NCI-H82 treated with DMSO at 0.1 percent for 48 hours (cell line): ENCODE data around the gene PCDHGA1.
"Not testable (repeated sequence)": the region's sequence is repeated elsewhere in the genome, so short reads cannot be mapped to it uniquely, and the experiment has no call there.

Experiments used
- DNase-seq: peaks from one replicate; lab custom pipeline; 2025; ENCODE audit not compliant: unreplicated experiment; lab: John Stamatoyannopoulos, UW

The PCDHGA1 gene

DNA sequence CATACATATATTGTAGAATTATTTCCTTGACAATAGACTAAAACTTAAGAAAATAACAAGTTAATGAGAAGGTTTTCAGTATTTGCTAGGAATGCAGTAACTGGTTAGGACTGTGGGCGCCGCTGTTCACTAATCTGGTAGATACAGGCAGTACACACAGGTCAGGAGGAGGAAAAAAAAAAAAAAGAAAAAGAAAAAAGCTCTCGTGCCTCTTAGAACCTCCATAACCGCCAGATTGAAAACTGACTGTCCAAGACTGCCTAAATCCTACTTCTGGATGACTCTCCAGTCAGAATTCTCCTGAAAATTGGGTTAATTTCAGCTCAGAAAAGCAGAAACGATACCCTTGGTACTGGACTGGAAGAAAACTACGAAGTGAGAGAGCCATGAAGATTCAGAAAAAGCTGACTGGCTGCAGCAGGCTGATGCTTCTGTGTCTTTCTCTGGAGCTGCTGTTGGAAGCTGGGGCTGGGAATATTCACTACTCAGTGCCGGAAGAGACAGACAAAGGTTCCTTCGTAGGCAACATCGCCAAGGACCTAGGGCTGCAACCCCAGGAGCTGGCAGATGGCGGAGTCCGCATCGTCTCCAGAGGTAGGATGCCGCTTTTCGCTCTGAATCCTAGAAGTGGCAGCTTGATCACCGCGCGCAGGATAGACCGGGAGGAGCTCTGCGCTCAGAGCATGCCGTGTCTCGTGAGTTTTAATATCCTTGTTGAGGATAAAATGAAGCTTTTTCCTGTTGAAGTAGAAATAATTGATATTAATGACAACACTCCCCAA lies at the start of gene PCDHGA1:
Gene PCDHGA1 (plus strand): TSS at position 216 of the 782 bp plus-strand sequence.
- no peak for DNase-seq

DNA sequence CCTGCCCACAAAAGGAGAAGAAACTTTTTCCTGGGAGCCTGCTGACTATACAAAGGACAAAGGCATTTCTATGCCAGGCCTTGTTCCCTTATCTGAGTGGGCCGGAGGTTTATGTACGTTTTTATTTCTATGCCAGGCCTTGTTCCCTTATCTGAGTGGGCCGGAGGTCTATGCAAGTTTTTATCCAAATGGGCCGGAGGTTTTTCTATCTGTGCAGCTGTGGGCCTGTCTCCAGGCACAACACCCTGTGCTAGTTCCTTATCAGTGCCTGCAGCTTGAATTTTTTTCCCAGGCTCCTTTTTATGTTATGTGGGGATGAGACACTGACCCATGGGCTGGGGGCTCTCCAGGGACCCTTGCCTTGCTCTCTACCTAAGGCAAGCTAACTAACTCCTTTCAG lies 31.9 kb upstream of the PCDHGA1 start:
- DNase-seq: no peak

- no peak for DNase-seq
Observed at GRCh38 chr5:141303756-141304155, 26.6 kb upstream of the PCDHGA1 start, which contains the start of gene SLC25A2. Gene SLC25A2 (minus strand): TSS chr5:141304049. CDS start chr5:141303865, 184 bp downstream.

DNA sequence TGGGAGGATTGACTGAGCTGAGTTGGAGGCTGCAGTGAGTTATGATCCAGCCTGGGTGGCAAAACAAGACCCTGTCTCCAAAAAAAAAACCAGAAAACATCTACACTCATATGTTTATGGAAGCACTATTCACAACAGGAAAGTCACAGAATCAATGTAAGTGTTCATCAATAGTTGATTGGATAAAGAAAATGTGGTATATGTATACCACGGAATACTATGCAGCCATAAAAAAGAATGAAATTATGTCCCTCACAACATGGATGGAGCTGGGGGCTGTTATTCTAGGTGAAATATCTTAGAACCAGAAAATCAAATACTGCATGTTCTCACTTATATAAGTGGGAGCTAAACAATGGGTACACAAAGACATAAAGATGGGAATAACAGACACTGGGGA lies 23.7 kb upstream of the PCDHGA1 start:
- DNase-seq: no peak

- DNase-seq: no peak
Observed at GRCh38 chr5:141313711-141314110, 16.6 kb upstream of the PCDHGA1 start.

GRCh38 chr5:141316963-141317362 lies 13.4 kb upstream of the PCDHGA1 start:
- not testable (repeated sequence) for DNase-seq

DNA sequence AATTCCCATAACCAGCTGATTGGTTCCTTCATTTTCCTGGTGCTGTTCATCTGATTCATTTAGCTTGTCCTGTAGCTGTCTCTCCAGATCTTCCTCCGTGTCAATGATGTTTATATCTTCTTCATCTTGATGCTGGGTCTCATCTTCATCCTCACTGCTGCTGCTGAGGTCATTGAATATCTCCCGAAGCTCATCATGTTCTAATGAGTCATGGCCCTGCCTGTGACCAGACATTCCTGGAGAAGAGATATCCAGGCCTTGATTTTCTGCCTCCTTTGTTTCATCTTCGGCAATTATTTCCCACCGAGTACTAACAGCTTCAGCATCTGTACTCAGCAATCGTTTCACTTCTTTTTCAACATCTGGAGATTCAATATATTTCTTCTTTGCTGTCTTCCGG lies 11.1 kb upstream of the PCDHGA1 start:
- DNase-seq: no peak

GRCh38 chr5:141319699-141320098 lies 10.6 kb upstream of the PCDHGA1 start:
- DNase-seq: no peak

DNA sequence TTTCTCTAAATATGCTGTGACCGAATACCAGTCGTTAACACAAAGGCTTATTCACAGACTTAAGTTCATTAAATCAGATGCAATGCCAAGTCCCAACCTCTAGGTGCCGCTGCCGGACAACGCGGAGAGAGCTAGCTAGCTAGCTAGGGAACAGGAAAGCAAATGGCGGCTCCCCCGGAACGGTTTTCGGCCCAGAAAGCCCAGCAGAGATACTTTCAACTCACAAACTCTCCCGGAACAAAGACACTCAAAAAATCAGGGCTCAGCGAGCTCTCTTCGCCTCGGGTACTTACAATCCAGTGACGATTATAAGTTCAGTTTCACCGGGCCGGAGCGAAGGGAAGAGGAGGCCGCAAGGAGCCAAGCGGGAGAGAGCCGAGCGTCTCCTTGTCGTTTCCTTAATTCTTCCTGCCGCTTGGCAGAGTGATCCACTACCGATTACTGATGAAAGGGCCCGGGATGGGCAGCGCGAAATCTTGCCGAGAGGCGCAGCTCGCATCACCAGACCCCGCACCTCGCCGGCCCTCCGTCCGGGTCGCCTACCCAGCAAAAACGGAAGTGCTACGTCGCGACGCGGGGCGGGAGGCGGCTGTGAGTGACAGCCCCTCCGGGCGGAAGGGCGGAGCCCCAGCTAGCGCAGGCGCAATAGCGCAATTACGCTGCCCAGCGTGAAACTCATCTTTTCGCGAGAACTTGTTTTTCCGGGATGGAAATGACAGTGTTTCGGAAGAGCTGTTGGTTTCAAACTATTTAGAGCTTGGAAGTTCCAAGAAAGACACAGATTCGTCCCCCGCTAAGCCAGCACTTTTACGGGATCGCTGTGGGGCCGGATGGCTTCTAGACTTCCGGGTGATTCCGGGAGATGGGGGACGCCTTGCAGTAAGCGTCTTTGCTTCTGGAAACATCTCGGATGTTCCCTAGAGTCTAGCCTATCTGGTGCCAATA lies 9.8 kb upstream of the PCDHGA1 start, which contains the start of gene TAF7:
Gene TAF7 (minus strand): TSS at position 560 of the 945 bp plus-strand sequence. CDS start 740 bp downstream, outside the sequence.
- DNase-seq: peak; percentile 27

DNA sequence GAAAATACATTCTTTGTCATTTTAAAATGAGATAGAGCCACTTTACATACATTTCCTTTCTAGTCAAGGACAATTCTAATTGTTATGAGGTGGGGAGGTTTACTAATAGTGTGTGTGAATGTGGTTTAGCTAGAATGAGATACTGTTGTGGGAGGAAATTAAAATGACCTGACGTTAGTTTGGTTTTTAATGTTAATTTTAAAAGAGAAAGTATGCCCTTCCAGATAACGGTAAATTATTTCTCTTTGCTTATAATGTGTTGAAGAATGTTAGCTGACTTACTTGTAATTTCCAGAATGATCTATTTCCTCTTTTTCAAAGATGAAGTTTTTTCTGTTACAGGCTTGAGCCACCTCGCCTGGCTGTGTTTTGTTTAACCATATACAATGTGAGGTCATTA lies 8.1 kb upstream of the PCDHGA1 start:
- no peak for DNase-seq

DNA sequence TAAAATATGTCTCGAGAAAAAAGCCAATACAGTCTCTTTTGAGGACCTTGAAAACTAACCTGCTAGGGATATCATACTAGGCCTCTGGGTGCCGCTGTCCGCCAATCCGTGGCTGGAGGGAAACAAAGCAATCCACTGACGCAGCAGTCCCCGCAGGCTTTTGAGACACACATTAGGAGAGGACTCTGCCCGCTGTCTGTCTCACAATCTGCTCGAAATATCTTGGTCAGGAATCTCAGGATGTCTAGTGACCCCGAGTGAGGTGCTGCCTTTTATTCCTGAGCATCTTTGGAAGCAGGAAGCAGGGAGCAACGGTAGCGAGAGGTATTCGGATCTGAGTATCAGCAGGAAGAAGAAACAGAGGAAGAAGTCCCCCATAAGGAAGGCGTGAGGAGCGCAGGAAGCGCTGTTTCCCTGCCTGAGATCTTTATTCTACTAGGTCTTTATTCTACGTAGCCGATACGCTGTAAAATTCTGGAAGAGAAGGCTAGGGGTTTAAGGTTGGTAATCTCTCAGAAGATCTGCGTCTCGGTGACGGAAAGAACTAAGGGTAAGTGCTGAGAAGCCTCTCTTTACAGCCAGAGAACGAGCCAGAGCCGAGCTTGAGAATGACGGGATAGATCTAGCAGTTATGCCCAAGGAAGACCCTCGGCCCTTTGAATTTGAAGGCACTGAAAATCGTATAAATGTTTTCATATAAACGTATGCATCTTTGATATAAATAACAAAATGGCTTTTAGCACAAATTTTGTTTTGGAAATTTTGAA lies 4.0 kb upstream of the PCDHGA1 start:
- peak; percentile 5 for DNase-seq

- no peak for DNase-seq
Observed at GRCh38 chr5:141328231-141328630, 2.1 kb upstream of the PCDHGA1 start.

DNA sequence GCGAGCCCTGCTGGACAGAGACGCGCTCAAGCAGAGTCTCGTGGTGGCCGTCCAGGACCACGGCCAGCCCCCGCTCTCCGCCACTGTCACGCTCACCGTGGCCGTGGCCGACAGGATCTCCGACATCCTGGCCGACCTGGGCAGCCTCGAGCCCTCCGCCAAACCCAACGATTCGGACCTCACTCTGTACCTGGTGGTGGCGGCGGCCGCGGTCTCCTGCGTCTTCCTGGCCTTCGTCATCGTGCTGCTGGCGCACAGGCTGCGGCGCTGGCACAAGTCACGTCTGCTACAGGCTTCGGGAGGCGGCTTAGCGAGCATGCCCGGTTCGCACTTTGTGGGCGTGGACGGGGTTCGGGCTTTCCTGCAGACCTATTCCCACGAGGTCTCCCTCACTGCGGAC lies 2.3 kb downstream of the PCDHGA1 start:
- not testable (repeated sequence) for DNase-seq

- DNase-seq: no peak
Observed at GRCh38 chr5:141338538-141339306, 8.4 kb downstream of the PCDHGA1 start, which contains the start of gene PCDHGA2. Gene PCDHGA2 (plus strand): TSS chr5:141338760.

DNA sequence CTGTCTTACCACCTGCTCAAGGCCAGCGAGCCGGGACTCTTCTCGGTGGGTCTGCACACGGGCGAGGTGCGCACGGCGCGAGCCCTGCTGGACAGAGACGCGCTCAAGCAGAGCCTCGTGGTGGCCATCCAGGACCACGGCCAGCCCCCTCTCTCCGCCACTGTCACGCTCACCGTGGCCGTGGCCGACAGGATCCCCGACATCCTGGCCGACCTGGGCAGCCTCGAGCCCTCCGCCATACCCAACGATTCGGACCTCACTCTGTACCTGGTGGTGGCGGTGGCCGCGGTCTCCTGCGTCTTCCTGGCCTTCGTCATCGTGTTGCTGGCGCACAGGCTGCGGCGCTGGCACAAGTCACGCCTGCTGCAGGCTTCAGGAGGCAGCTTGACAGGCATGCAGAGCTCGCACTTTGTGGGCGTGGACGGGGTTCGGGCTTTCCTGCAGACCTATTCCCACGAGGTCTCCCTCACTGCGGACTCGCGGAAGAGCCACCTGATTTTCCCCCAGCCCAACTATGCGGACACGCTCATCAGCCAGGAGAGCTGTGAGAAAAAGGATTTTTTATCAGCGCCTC lies 10.6 kb downstream of the PCDHGA1 start:
- DNase-seq: not testable (repeated sequence)

DNA sequence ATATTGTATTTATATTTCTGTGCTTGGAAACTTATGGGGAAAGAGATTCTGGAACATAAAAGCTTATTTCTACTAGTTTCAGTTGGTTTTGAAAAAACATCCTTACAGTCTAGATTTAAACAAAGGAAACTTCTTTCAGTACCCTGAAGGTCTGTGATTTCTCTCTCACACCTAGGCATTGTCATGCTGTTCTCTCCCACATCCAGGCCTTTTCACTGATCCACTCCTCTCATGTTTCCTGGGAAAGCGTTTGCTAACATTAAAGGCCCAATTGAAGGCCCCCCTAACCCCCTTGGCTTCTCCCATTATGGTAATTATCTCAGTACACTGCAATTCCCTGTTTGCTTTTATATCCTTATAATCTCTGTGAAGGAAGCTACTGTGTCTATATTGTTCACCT lies 12.5 kb downstream of the PCDHGA1 start:
- DNase-seq: no peak

DNA sequence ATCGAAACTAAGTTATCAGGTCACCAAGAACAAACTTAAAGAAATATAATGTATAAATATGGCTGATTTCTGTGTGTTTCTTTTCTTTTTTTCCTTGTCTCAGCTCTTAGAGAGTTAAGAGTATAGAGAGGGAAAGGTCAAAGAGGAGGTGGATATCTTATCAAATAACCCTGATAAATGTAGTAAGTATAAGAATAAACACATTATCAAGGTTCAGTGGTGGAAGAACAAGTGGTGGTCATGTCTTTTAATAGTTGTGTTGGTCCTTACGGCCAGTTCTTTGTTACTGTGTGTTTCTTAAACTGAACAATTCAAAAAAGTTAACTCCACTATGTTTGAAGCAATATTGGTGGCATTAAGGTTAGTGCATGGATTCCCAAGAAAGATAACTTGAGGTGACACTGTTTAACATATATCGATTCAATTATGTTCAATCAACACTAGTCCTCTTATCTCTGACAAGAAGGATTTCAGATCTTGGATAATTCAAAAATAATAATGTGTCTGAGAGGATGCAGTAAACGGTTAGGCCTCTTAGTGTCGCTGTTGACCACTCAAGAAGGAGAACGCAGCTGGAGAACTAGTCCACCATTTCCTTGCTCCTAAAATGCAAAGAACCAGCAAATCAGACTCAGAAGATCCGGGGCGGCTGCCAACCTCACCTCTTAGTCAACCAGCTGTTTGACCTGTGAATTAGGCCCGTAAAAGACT lies 13.1 kb downstream of the PCDHGA1 start, which contains the start of gene PCDHGA3:
Gene PCDHGA3 (plus strand): TSS at position 588 of the 711 bp plus-strand sequence. CDS start 205 bp downstream, outside the sequence.
- no peak for DNase-seq

- no peak for DNase-seq
Observed at GRCh38 chr5:141343953-141344463, 13.7 kb downstream of the PCDHGA1 start.

DNA sequence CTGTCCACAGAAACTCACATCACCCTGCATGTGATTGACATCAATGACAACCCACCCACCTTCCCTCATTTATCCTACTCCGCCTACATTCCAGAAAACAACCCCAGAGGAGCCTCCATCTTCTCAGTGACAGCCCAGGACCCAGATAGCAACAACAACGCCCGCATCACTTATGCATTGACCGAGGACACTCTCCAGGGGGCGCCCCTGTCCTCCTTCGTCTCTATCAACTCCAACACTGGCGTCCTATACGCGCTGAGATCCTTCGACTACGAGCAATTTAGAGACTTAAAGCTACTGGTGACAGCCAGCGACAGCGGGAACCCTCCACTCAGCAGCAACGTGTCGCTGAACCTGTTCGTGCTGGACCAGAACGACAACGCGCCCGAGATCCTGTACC lies 15.0 kb downstream of the PCDHGA1 start:
- no peak for DNase-seq
